ENCODE measurements around the gene TPP1.

The TPP1 gene

DNA sequence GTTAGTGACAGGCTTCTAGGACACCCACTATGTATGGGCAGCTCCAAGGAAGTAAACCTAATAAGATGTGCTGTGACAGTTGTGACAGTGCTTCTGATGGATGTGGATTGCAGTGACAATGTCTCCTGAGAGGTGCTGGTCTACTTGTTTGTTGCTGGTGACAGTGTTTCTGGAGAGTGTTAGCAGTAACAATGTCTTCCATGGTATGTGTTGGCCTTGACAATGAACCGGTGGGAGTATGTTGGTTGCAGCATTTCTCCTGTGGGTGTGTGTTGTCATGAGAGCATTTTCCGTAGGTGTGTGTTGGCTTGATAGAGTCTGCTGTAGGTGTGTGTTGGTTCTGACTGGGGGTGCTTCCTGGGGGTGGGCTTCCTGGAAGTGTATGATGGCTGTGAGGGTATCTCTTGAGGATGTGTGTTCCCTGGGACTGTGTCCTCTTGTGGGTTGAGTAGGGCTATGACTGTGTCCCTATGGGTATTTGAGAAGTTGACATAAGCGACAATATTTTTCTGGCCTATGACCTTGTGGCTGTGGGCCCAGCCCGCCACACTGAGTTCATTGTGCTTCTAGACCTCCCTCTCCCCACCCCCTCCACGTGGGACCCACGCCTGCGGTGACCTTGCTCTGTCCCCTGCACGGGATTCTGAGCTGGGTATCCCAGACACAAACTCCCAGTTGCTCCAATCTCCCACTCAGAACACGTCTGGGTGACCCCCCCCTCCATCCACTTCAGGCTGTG, 35.2 kb upstream of the TPP1 start:
- TF ChIP-seq, protein P1, sequence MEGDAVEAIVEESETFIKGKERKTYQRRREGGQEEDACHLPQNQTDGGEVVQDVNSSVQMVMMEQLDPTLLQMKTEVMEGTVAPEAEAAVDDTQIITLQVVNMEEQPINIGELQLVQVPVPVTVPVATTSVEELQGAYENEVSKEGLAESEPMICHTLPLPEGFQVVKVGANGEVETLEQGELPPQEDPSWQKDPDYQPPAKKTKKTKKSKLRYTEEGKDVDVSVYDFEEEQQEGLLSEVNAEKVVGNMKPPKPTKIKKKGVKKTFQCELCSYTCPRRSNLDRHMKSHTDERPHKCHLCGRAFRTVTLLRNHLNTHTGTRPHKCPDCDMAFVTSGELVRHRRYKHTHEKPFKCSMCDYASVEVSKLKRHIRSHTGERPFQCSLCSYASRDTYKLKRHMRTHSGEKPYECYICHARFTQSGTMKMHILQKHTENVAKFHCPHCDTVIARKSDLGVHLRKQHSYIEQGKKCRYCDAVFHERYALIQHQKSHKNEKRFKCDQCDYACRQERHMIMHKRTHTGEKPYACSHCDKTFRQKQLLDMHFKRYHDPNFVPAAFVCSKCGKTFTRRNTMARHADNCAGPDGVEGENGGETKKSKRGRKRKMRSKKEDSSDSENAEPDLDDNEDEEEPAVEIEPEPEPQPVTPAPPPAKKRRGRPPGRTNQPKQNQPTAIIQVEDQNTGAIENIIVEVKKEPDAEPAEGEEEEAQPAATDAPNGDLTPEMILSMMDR (IDR thresholded peaks at IDR 0.05; ENCODE audit: borderline replicate concordance, control extremely low read depth, extremely low read depth, insufficient read depth, missing control alignments) = no peak
- in situ Hi-C loops (cut with MboI; ENCODE audit: low sequenced_read_pairs, unreplicated experiment) = no loop called here
- no peak for DNase-seq (ENCODE audit: low spot score)

DNA sequence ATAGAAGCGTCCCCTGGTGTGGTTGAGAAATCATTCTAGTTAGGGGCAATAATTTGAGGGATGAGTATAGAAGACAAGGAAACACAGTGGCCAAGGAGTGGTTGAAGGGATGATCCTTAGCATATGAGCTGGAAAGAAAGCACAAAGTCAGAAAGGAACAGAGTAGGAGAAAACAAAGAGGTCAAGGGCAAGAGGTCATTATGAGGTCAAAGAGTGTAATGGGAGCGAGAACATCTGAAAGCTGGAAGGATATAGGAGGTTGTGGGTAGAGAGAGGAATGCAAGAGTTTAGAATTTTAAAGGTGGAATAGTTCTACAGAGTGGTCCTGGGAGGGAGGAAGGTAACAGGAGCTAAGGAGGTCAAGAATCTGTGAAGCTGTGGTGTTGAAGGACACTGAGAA, 34.4 kb upstream of the TPP1 start:
- in situ Hi-C loops (cut with MboI; ENCODE audit: low sequenced_read_pairs, unreplicated experiment) = no loop called here
- DNase-seq (ENCODE audit: low spot score) = no peak
- TF ChIP-seq, protein P1 (IDR thresholded peaks at IDR 0.05; ENCODE audit: borderline replicate concordance, control extremely low read depth, extremely low read depth, insufficient read depth, missing control alignments) = no peak

DNA sequence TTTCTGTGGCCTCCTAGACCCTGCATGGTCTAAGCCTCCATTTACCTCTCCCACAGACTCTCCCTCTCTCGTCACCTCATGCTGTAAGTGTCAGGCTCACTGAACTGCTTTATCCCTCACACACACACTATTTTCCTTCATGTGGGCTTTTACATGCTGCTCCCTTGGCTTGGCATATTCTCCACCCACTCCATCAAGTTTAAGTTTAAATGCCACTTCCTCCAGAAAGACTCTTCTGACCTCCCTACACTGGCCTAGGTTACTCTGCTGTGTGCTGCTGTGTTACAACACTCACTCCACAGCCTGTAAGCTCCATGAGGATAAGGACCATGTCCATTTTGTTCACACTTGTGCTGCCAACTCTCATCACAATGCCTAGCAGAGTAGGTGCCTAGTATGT, 33.9 kb upstream of the TPP1 start:
- DNase-seq (ENCODE audit: low spot score) = no peak
- TF ChIP-seq, protein P1 (IDR thresholded peaks at IDR 0.05; ENCODE audit: borderline replicate concordance, control extremely low read depth, extremely low read depth, insufficient read depth, missing control alignments) = no peak
- in situ Hi-C loops (cut with MboI; ENCODE audit: low sequenced_read_pairs, unreplicated experiment) = no loop called here

DNA sequence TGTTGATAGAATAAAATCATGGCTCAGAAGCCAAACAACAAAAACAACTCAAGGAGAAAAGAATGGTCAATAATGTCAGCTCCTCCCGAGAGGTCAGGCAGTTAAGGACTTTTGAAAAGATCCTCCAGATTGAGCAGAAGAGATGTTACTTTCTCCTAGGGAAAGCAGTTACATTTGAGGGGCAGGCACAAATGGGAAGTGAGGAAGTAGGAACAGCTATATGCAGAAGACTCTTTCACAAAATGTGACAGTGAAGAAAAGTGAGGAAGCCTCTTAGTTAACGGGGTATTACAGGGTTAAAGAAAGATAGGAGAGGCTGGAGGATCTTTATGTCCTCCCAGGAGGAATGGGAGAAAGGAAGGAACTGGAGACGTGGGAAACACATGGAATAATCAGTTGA, 33.0 kb upstream of the TPP1 start:
- DNase-seq (ENCODE audit: low spot score) = no peak
- TF ChIP-seq, protein P1 (IDR thresholded peaks at IDR 0.05; ENCODE audit: borderline replicate concordance, control extremely low read depth, extremely low read depth, insufficient read depth, missing control alignments) = no peak
- in situ Hi-C loops (cut with MboI; ENCODE audit: low sequenced_read_pairs, unreplicated experiment) = no loop called here

DNA sequence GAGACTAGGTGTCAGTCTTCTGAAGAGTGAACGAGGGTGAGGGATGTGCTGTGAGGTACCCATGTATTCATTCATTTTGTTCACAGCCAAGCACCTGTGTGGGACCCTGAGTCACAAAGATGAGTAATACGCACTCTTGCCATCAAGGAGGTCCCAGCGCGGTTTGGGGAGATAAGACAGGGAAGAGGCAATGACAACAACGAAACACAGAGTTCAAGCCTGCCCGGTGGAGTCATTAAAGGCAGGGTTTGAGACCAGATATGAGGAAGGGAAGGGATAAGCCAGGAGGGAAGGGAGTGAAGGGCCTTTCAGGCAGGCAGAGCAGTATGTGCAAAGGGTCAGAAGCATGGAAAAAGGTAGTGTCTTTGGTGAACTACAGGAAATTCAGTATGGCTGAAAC, 31.8 kb upstream of the TPP1 start:
- TF ChIP-seq, protein P1 (IDR thresholded peaks at IDR 0.05; ENCODE audit: borderline replicate concordance, control extremely low read depth, extremely low read depth, insufficient read depth, missing control alignments) = no peak
- DNase-seq (ENCODE audit: low spot score) = no peak
- in situ Hi-C loops (cut with MboI; ENCODE audit: low sequenced_read_pairs, unreplicated experiment) = no loop called here

DNA sequence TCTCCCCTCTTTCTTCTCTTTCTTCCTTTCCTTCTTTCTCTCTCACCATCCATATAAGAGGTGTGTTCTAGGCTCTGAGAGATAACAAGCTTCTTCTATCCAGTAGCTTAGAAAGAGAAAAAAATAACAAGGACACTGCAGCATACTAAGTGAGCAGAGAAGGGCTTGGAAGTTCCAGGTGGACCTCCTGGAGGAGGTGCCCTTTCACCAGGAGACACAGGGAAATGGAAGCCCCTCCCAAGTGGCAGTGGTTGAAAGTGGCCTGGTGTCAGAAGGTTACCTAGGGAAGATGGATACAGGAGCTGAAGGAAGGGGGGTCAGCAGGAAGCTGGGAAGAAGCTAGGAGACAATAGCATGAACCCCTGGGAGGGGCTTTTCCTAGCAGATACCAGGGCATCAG, 30.9 kb upstream of the TPP1 start:
- TF ChIP-seq, protein P1 (IDR thresholded peaks at IDR 0.05; ENCODE audit: borderline replicate concordance, control extremely low read depth, extremely low read depth, insufficient read depth, missing control alignments) = no peak
- in situ Hi-C loops (cut with MboI; ENCODE audit: low sequenced_read_pairs, unreplicated experiment) = no loop called here
- no peak for DNase-seq (ENCODE audit: low spot score)

All from GM13976 (cell line).